K562 (cell line): ENCODE results near the gene CDC20. TPM values are rescaled to one million over a fixed set of nuclear protein-coding genes. Genes with fewer than 3 reads are reported as not detected.
A peak's percentile ranks its signal among the peaks of the same experiment; 100 is the strongest.

Source experiments
- ETV1 ChIP-seq: fragments of 450-650 bp; conservative IDR thresholded peaks from 2 replicates; pipeline ENCODE4 v1.6.1; 2016; ENCODE audit warnings: missing genetic modification characterization, control low read depth, low read depth, missing compliant biosample characterization
- ETV5 ChIP-seq: sonication (generic); formaldehyde crosslinking; IDR thresholded peaks from 2 replicates; pipeline ENCODE4 v1.4.0; 2020; ENCODE audit warnings: low read depth, mild to moderate bottlenecking, missing genetic modification reagents
- GMEB1 ChIP-seq: fragments of 250-450 bp; sonication (Bioruptor Pico); IDR thresholded peaks from 2 replicates; pipeline ENCODE4 v1.4.0; 2020; ENCODE audit warnings: mild to moderate bottlenecking
- HSF4 ChIP-seq: fragments of 250-450 bp; sonication (Bioruptor Pico); IDR thresholded peaks from 2 replicates; pipeline ENCODE4 v2.1.2; 2022; ENCODE audit warnings: mild to moderate bottlenecking, moderate library complexity, borderline replicate concordance
- ID3 ChIP-seq, 2 experiments: fragments of 250-450 bp in 1 of 2; fragments of 450-650 bp in 1 of 2; sonication (Bioruptor Pico) in 1 of 2; IDR thresholded peaks; 2 replicates each; pipeline versions ENCODE4 v1.6.1 to v1.8.0; 2016 to 2021; ENCODE audit warnings: mild to moderate bottlenecking in 2 of 2, moderate library complexity in 2 of 2, missing compliant biosample characterization in 1 of 2, missing genetic modification characterization in 1 of 2
- MCM2 ChIP-seq: fragments of 450-650 bp; IDR thresholded peaks from 2 replicates; pipeline ENCODE4 v1.6.1; 2017; ENCODE audit warnings: low read depth, mild to moderate bottlenecking
- MCM5 ChIP-seq: fragments of 450-650 bp; IDR thresholded peaks from 2 replicates; pipeline ENCODE4 v1.6.1; 2016; ENCODE audit warnings: low read depth
- MCM7 ChIP-seq, 2 experiments: fragments of 450-650 bp; IDR thresholded peaks; 2 replicates each; pipeline ENCODE4 v1.6.1; 2016 to 2018
- MEIS2 ChIP-seq: fragments of 450-650 bp; IDR thresholded peaks from 2 replicates; pipeline ENCODE4 v1.6.1; 2014; ENCODE audit warnings: mild to moderate bottlenecking; ENCODE audit not compliant: partially characterized antibody
- SMAD1 ChIP-seq: fragments of 150-350 bp; IDR thresholded peaks from 2 replicates; pipeline ENCODE4 v1.6.1; 2014; ENCODE audit warnings: low read length, low read depth; ENCODE audit not compliant: partially characterized antibody
- SP1 ChIP-seq: sonication (generic); formaldehyde crosslinking; IDR thresholded peaks from 2 replicates; pipeline ENCODE4 v1.8.1; 2022; ENCODE audit warnings: mild to moderate bottlenecking, missing genetic modification reagents
- SRF ChIP-seq, 2 experiments: fragments of 250-450, 450-650 bp in 1 of 2; sonication (Bioruptor Pico) in 1 of 2; sonication (generic) in 1 of 2; formaldehyde crosslinking; IDR thresholded peaks; 2 replicates each; pipeline versions ENCODE4 v1.5.0 to v1.5.1; 2020 to 2022; ENCODE audit warnings: mild to moderate bottlenecking in 1 of 2, missing genetic modification reagents in 1 of 2
- THAP7 ChIP-seq: fragments of 250-450 bp; sonication (Bioruptor Pico); IDR thresholded peaks from 2 replicates; pipeline ENCODE4 v1.5.0; 2021
- U2AF1 ChIP-seq: fragments of 200-400 bp; formaldehyde crosslinking; optimal IDR thresholded peaks from 2 replicates; pipeline ENCODE3; 2017; ENCODE audit warnings: mild to moderate bottlenecking, low read depth, low read length, moderate library complexity
- ZNF124 ChIP-seq: sonication (generic); formaldehyde crosslinking; IDR thresholded peaks from 2 replicates; pipeline ENCODE4 v1.8.1; 2022; ENCODE audit warnings: missing genetic modification reagents
- polyA plus RNA-seq, 8 experiments: library from polyadenylated mRNA; depleted of rRNA in 4 of 8; stranded (reverse) in 5 of 8; unstranded in 3 of 8; fragments of >200 nt; fragmentation: Nextera tagmentation in 2 of 8; fragmentation: Illumina TruSeq in 1 of 8; extraction: Ambion mirVana in 2 of 8; extraction: Trizol in 1 of 8; gene quantifications; 2 replicates each; pipeline versions ENCODE4 v1.2.1 to v1.2.3, GENCODE V29; 2011 to 2014; ENCODE audit warnings: inconsistent platforms in 1 of 8, missing spikeins in 1 of 8
- total RNA-seq, 7 experiments: library from RNA; depleted of rRNA in 6 of 7; stranded (reverse); fragments of >200 nt in 6 of 7; fragmentation: Illumina TruSeq in 2 of 7; extraction: Trizol in 2 of 7; gene quantifications; 2 replicates each; pipeline versions ENCODE4 v1.2.1 to v1.2.3, GENCODE V29; 2011 to 2021; ENCODE audit warnings: low replicate concordance in 1 of 7
- TF ChIP-seq, protein P1 (sequence below), 2 experiments: fragments of 450-650 bp in 1 of 2; IDR thresholded peaks; 2 replicates each; pipeline ENCODE4 v1.6.1; 2011 to 2017; ENCODE audit warnings: low read depth in 2 of 2, antibody characterized with exemption in 1 of 2, borderline replicate concordance in 1 of 2, low read length in 1 of 2, mild to moderate bottlenecking in 1 of 2, mixed read lengths in 1 of 2; ENCODE audit not compliant: control insufficient read depth in 1 of 2
- TF ChIP-seq, protein P2 (sequence below): sonication (generic); formaldehyde crosslinking; IDR thresholded peaks from 2 replicates; pipeline ENCODE4 v1.8.1; 2023; ENCODE audit warnings: mild to moderate bottlenecking, missing genetic modification reagents

CDC20 gene
- total and polyA plus RNA-seq, 9 of the 15 experiments (the other 6 are each of a cell fraction or from before 2014, with no cell fraction given), result 45.2 to 224 (median 121) TPM

- 0 out of 2 replicates have a peak, but pooled peaks have one; percentile 7 for TF ChIP-seq SP1 (CRISPR knock-in tag)
- no peak for TF ChIP-seq THAP7 (CRISPR knock-in tag)
- no peak for TF ChIP-seq SRF (CRISPR knock-in tag; IDR thresholded peaks at IDR 0.05)
- no peak for TF ChIP-seq MCM2
- no peak for TF ChIP-seq ETV1
- TF ChIP-seq U2AF1, result no peak
- no peak for TF ChIP-seq ZNF124
- TF ChIP-seq, protein P1, sequence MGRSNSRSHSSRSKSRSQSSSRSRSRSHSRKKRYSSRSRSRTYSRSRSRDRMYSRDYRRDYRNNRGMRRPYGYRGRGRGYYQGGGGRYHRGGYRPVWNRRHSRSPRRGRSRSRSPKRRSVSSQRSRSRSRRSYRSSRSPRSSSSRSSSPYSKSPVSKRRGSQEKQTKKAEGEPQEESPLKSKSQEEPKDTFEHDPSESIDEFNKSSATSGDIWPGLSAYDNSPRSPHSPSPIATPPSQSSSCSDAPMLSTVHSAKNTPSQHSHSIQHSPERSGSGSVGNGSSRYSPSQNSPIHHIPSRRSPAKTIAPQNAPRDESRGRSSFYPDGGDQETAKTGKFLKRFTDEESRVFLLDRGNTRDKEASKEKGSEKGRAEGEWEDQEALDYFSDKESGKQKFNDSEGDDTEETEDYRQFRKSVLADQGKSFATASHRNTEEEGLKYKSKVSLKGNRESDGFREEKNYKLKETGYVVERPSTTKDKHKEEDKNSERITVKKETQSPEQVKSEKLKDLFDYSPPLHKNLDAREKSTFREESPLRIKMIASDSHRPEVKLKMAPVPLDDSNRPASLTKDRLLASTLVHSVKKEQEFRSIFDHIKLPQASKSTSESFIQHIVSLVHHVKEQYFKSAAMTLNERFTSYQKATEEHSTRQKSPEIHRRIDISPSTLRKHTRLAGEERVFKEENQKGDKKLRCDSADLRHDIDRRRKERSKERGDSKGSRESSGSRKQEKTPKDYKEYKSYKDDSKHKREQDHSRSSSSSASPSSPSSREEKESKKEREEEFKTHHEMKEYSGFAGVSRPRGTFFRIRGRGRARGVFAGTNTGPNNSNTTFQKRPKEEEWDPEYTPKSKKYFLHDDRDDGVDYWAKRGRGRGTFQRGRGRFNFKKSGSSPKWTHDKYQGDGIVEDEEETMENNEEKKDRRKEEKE (IDR thresholded peaks at IDR 0.05; ENCODE audit: borderline replicate concordance in 1 of 2, control insufficient read depth in 1 of 2, low read depth in 2 of 2, low read length in 1 of 2), result no peak
- TF ChIP-seq MCM7 (IDR thresholded peaks at IDR 0.05), result no peak
- TF ChIP-seq, protein P2, sequence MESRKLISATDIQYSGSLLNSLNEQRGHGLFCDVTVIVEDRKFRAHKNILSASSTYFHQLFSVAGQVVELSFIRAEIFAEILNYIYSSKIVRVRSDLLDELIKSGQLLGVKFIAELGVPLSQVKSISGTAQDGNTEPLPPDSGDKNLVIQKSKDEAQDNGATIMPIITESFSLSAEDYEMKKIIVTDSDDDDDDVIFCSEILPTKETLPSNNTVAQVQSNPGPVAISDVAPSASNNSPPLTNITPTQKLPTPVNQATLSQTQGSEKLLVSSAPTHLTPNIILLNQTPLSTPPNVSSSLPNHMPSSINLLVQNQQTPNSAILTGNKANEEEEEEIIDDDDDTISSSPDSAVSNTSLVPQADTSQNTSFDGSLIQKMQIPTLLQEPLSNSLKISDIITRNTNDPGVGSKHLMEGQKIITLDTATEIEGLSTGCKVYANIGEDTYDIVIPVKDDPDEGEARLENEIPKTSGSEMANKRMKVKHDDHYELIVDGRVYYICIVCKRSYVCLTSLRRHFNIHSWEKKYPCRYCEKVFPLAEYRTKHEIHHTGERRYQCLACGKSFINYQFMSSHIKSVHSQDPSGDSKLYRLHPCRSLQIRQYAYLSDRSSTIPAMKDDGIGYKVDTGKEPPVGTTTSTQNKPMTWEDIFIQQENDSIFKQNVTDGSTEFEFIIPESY (CRISPR knock-in tag), result no peak
- no peak for TF ChIP-seq GMEB1 (CRISPR knock-in tag)
- no peak for TF ChIP-seq ETV5 (CRISPR knock-in tag)
- TF ChIP-seq HSF4 (CRISPR knock-in tag), result no peak
- TF ChIP-seq MEIS2, result peak; percentile 26
- TF ChIP-seq SMAD1, result peak; percentile 45
- no peak for TF ChIP-seq ID3 (CRISPR knock-in tag; IDR thresholded peaks at IDR 0.05)
- peak; percentile 73; the same call in 1 of the 2 replicates for TF ChIP-seq ID3 (tag; IDR thresholded peaks at IDR 0.05)
- no peak for TF ChIP-seq MCM5
These were observed 46.6 kb downstream of the CDC20 start (continued) for GRCh38 chr1:43405219-43405875.
